Ishikawa (cell line): ENCODE measurements around the gene COL8A2.

Source experiments
- CEBPB ChIP-seq: IDR thresholded peaks from 2 replicates; pipeline ENCODE4 v1.6.1; 2012
- CREB1 ChIP-seq: IDR thresholded peaks from 2 replicates; pipeline ENCODE4 v1.6.1; 2012; ENCODE audit warnings: low read depth
- EGR1 ChIP-seq: IDR thresholded peaks from 2 replicates; pipeline ENCODE4 v1.6.1; 2012
- EP300 ChIP-seq: IDR thresholded peaks from 2 replicates; pipeline ENCODE4 v1.6.1; 2012; ENCODE audit warnings: borderline replicate concordance
- FOXM1 ChIP-seq: IDR thresholded peaks from 2 replicates; pipeline ENCODE4 v1.6.1; 2012; ENCODE audit warnings: low read depth, borderline replicate concordance
- NFIC ChIP-seq: IDR thresholded peaks from 2 replicates; pipeline ENCODE4 v1.6.1; 2012
- RAD21 ChIP-seq: IDR thresholded peaks from 2 replicates; pipeline ENCODE4 v1.6.1; 2012; ENCODE audit warnings: low read depth
- TAF1 ChIP-seq: IDR thresholded peaks from 2 replicates; pipeline ENCODE4 v1.6.1; 2012; ENCODE audit warnings: low read depth, mild to moderate bottlenecking
- TCF12 ChIP-seq: IDR thresholded peaks from 2 replicates; pipeline ENCODE4 v1.6.1; 2012; ENCODE audit warnings: low read depth
- TEAD4 ChIP-seq: IDR thresholded peaks from 2 replicates; pipeline ENCODE4 v1.6.1; 2012
- YY1 ChIP-seq: IDR thresholded peaks from 2 replicates; pipeline ENCODE4 v1.6.1; 2012; ENCODE audit warnings: low read depth
- ZBTB7A ChIP-seq: IDR thresholded peaks from 2 replicates; pipeline ENCODE4 v1.6.1; 2012; ENCODE audit warnings: low read depth
- TF ChIP-seq, protein P1 (sequence below): IDR thresholded peaks from 2 replicates; pipeline ENCODE4 v1.6.1; 2012
- TF ChIP-seq, protein P2 (sequence below): IDR thresholded peaks from 2 replicates; pipeline ENCODE4 v1.6.1; 2012; ENCODE audit warnings: low read depth, mild to moderate bottlenecking
- TF ChIP-seq, protein P3 (sequence below): IDR thresholded peaks from 2 replicates; pipeline ENCODE4 v1.6.1; 2012

COL8A2 gene

DNA sequence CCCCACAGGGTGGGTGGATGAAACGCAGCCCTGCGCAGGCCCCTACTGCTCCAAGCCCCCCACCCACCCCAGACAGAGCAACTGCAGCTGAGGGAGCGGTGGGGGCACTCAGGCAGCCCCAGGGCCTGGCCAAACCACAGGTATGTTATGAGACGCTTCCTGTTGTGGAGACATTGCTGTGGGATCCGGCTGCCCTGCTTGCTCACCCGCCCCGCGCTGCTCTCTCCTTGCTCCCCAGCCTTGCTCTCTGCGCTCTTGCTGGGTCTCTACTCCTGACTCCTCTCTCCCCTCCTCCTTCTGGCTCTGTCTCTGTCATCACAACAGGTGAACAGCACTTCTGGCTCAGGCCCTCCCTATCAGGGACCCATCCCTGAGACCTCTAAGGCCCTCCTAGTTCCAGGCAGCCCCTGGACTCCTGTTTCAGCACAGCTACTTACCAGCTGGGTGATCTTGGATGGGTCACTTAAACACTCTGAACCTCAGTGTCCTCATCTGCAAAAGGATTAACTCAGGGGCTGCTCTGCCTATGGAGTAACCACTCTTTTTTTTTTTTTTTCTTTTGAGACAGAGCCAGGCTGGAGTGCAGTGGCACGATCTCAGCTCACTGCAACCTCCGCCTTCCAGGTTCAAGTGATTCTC lies 15.9 kb downstream of the COL8A2 start:
- TF ChIP-seq RAD21 (no peak), EGR1 (no peak), TEAD4 (no peak), ZBTB7A (no peak), YY1 (no peak), FOXM1 (no peak), EP300 (no peak), TCF12 (no peak)
- TF ChIP-seq, protein P1, sequence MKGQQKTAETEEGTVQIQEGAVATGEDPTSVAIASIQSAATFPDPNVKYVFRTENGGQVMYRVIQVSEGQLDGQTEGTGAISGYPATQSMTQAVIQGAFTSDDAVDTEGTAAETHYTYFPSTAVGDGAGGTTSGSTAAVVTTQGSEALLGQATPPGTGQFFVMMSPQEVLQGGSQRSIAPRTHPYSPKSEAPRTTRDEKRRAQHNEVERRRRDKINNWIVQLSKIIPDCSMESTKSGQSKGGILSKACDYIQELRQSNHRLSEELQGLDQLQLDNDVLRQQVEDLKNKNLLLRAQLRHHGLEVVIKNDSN, result no peak
- TF ChIP-seq, protein P2, sequence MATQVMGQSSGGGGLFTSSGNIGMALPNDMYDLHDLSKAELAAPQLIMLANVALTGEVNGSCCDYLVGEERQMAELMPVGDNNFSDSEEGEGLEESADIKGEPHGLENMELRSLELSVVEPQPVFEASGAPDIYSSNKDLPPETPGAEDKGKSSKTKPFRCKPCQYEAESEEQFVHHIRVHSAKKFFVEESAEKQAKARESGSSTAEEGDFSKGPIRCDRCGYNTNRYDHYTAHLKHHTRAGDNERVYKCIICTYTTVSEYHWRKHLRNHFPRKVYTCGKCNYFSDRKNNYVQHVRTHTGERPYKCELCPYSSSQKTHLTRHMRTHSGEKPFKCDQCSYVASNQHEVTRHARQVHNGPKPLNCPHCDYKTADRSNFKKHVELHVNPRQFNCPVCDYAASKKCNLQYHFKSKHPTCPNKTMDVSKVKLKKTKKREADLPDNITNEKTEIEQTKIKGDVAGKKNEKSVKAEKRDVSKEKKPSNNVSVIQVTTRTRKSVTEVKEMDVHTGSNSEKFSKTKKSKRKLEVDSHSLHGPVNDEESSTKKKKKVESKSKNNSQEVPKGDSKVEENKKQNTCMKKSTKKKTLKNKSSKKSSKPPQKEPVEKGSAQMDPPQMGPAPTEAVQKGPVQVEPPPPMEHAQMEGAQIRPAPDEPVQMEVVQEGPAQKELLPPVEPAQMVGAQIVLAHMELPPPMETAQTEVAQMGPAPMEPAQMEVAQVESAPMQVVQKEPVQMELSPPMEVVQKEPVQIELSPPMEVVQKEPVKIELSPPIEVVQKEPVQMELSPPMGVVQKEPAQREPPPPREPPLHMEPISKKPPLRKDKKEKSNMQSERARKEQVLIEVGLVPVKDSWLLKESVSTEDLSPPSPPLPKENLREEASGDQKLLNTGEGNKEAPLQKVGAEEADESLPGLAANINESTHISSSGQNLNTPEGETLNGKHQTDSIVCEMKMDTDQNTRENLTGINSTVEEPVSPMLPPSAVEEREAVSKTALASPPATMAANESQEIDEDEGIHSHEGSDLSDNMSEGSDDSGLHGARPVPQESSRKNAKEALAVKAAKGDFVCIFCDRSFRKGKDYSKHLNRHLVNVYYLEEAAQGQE, result no peak

DNA sequence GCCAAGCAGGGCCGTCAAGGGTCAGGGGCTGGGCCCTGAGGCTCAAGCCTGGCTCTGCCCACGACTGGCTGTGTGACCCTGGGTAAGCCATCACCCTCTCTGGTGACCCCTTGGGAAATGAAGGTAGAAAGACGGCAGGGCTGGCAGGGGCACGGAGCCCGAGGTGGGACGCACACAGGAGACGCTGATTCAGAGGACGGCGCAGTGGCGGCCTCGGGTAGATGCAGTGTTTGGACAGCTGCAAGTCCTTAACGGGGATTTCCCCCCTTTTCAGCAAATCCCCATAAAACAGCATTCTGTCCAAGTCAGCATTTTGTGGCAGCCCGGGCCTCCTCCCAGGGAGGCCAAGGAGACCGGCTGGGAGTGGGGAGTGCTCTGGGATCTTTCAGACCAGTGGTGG lies 16.7 kb downstream of the COL8A2 start:
- TF ChIP-seq YY1 (no peak), CREB1 (no peak), FOXM1 (no peak), CEBPB (no peak), EGR1 (no peak), NFIC (no peak)
- TF ChIP-seq, protein P1, result no peak
- TF ChIP-seq, protein P2, result no peak

DNA sequence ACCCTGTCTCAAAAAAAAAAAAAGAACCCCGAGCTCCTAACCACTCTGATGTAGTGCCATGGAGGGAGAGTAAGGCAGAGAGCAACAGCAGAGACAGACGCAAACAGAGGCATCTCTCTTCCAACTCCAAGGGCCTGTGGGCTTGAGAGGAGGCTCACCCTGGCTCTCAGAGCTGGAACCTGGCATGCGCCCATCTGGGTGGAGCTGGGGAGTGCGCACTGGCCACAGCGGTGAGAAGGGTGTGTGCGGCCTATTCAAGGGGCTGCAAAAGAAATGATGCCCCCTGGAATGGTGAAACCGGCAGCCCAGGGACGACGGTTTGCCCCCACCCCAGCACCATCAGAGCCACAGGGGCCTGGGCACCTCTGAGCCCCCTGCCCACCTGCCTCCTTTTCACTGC lies 17.6 kb downstream of the COL8A2 start:
- TF ChIP-seq TEAD4, result no peak
- TF ChIP-seq, protein P3, sequence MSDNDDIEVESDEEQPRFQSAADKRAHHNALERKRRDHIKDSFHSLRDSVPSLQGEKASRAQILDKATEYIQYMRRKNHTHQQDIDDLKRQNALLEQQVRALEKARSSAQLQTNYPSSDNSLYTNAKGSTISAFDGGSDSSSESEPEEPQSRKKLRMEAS, result no peak
- no peak for TF ChIP-seq NFIC
- TF ChIP-seq, protein P2, result no peak
- no peak for TF ChIP-seq FOXM1

DNA sequence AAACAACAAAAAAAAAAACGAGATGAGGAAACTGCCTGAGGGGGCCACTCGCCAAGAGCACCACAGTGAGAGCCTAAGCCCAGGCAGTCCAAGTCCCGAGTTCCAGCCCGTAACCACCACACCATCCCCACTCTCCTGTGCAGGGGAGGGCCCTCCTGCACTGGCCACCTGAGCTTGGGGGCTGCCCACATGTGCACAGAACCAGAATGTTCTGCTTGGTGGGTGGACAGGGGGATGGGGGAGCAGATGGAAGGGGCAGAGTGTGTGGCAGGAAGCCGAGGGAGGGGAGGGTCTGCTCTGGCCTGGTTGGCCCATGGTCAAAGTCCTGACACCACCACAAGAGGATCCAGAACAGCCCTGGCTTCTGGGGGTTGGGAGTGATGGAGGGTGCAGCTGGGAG lies 18.8 kb downstream of the COL8A2 start:
- no peak for TF ChIP-seq ZBTB7A
- no peak for TF ChIP-seq RAD21

DNA sequence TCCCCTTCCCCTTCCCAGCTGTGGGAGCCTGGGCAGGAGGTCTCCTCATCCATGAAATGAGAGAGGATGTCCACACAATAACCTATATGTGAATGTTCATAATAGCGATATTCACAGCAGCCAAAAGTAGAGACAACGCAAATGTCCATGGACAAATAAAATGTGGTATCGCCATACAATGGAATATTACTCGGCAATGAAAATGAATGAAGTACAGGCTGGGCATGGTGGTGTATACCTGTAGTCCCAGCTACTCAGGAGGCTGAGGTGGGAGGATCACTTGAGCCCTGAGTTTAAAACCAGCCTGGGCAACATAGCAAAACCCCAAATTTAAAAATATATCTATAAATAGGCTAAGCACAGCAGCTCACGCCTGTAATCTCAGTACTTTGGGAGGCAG lies 23.5 kb downstream of the COL8A2 start:
- TF ChIP-seq EP300 (no peak), CREB1 (no peak), TAF1 (no peak), FOXM1 (no peak), NFIC (no peak), TCF12 (no peak), ZBTB7A (no peak), CEBPB (no peak), YY1 (no peak), RAD21 (no peak), EGR1 (no peak), TEAD4 (no peak)
- TF ChIP-seq, protein P1, result no peak
- TF ChIP-seq, protein P3, result no peak
- TF ChIP-seq, protein P2, result no peak
